SU-DHL-6 (cell line): ENCODE results near the gene CLEC16A.

Source experiments
- CTCF ChIP-seq: fragments of 200-600 bp; sonication (generic); IDR thresholded peaks from one replicate; pipeline ENCODE4 v1.5.1; 2017; ENCODE audit warnings: antibody characterized with exemption, mild to moderate bottlenecking, low read length, moderate library complexity; ENCODE audit not compliant: insufficient read depth, poor library complexity, severe bottlenecking
- EZH2phosphoT487 ChIP-seq: fragments of 200-600 bp; sonication (generic), shearing (Covaris generic); conservative IDR thresholded peaks from 2 replicates; pipeline ENCODE4 v1.6.1; 2018; ENCODE audit warnings: mild to moderate bottlenecking, antibody characterized with exemption, low read length, moderate library complexity, mixed read lengths

GRCh38 chr16:11082860-11083388 lies 138.6 kb downstream of the CLEC16A start:
- TF ChIP-seq CTCF = no peak
- no peak for TF ChIP-seq EZH2phosphoT487
